Measurements from ENCODE around the gene ATMIN.

Gene ATMIN

GRCh38 chr16:80994451-80994850, 41.2 kb upstream of the ATMIN start:
- peaks cover 24% of the 10 kb centered on the region for H3K79me2 ChIP-seq
- no peak overlapping the region for H3K4me2 ChIP-seq (ENCODE audit: low read length)
- H3K4me1 ChIP-seq = no peaks in the 10 kb centered on the region
- no peak overlapping the region for H3K4me3 ChIP-seq (ENCODE audit: low read depth, low read length)
- no peak overlapping the region for H2AFZ ChIP-seq
- no peak for TF ChIP-seq CTCF (IDR thresholded peaks at IDR 0.05)
- no peaks in the 10 kb centered on the region for H3K9me3 ChIP-seq (ENCODE audit: control insufficient read depth, low read length)
- H3K36me3 ChIP-seq (ENCODE audit: control insufficient read depth, insufficient read depth, low read length) = no peaks in the 10 kb centered on the region
- no peak overlapping the region for H3K9ac ChIP-seq
- no peaks in the 10 kb centered on the region for H3K27me3 ChIP-seq (ENCODE audit: control insufficient read depth, insufficient read depth, low read length)
- H3K27ac ChIP-seq = no peak overlapping the region

GRCh38 chr16:80996688-80997138, 38.9 kb upstream of the ATMIN start:
- Histone ChIP-seq H3K27me3 (ENCODE audit: control insufficient read depth, insufficient read depth, low read length) (no peaks in the 10 kb centered on the region), H3K4me1 (no peaks in the 10 kb centered on the region), H3K36me3 (ENCODE audit: control insufficient read depth, insufficient read depth, low read length) (no peaks in the 10 kb centered on the region), H3K4me3 (ENCODE audit: low read depth, low read length) (no peak overlapping the region), H3K27ac (no peak overlapping the region), H3K79me2 (peaks cover 31% of the 10 kb centered on the region), H2AFZ (no peak overlapping the region), H3K9ac (no peak overlapping the region), H3K4me2 (ENCODE audit: low read length) (no peak overlapping the region), H3K9me3 (ENCODE audit: control insufficient read depth, low read length) (no peaks in the 10 kb centered on the region)
- no peak for TF ChIP-seq CTCF (IDR thresholded peaks at IDR 0.05)

- TF ChIP-seq CTCF (IDR thresholded peaks at IDR 0.05) = no peak
- Histone ChIP-seq H3K4me3 (ENCODE audit: low read depth, low read length) (no peak overlapping the region), H2AFZ (no peak overlapping the region), H3K9me3 (ENCODE audit: control insufficient read depth, low read length) (no peaks in the 10 kb centered on the region), H3K79me2 (peaks cover 30% of the 10 kb centered on the region), H3K36me3 (ENCODE audit: control insufficient read depth, insufficient read depth, low read length) (no peaks in the 10 kb centered on the region), H3K4me1 (no peaks in the 10 kb centered on the region), H3K9ac (no peak overlapping the region), H3K4me2 (ENCODE audit: low read length) (no peak overlapping the region), H3K27me3 (ENCODE audit: control insufficient read depth, insufficient read depth, low read length) (no peaks in the 10 kb centered on the region), H3K27ac (no peak overlapping the region)
Measured at GRCh38 chr16:80997139-80997798, 38.4 kb upstream of the ATMIN start.

GRCh38 chr16:80997964-80998620, 37.5 kb upstream of the ATMIN start:
- H3K36me3 ChIP-seq (ENCODE audit: control insufficient read depth, insufficient read depth, low read length) = no peaks in the 10 kb centered on the region
- no peak overlapping the region for H3K27ac ChIP-seq
- peaks cover 33% of the 10 kb centered on the region for H3K79me2 ChIP-seq
- H3K9me3 ChIP-seq (ENCODE audit: control insufficient read depth, low read length) = no peaks in the 10 kb centered on the region
- no peaks in the 10 kb centered on the region for H3K27me3 ChIP-seq (ENCODE audit: control insufficient read depth, insufficient read depth, low read length)
- no peak for TF ChIP-seq CTCF (IDR thresholded peaks at IDR 0.05)
- H2AFZ ChIP-seq = no peak overlapping the region
- H3K4me1 ChIP-seq = no peaks in the 10 kb centered on the region
- H3K4me2 ChIP-seq (ENCODE audit: low read length) = no peak overlapping the region
- H3K4me3 ChIP-seq (ENCODE audit: low read depth, low read length) = no peak overlapping the region
- H3K9ac ChIP-seq = no peak overlapping the region

GRCh38 chr16:81000873-81001272, 34.8 kb upstream of the ATMIN start:
- Histone ChIP-seq H3K4me2 (ENCODE audit: low read length) (no peak overlapping the region), H2AFZ (no peak overlapping the region), H3K4me3 (ENCODE audit: low read depth, low read length) (no peak overlapping the region), H3K9ac (no peak overlapping the region), H3K4me1 (peaks cover 4% of the 10 kb centered on the region), H3K79me2 (peaks cover 53% of the 10 kb centered on the region), H3K27me3 (ENCODE audit: control insufficient read depth, insufficient read depth, low read length) (no peaks in the 10 kb centered on the region), H3K27ac (no peak overlapping the region), H3K9me3 (ENCODE audit: control insufficient read depth, low read length) (no peaks in the 10 kb centered on the region), H3K36me3 (ENCODE audit: control insufficient read depth, insufficient read depth, low read length) (no peaks in the 10 kb centered on the region)
- no peak for TF ChIP-seq CTCF (IDR thresholded peaks at IDR 0.05)

All from parathyroid adenoma (tissue), 2 donors.